ENCODE data around the gene CROCC2. TPM values are rescaled to one million over a fixed set of nuclear protein-coding genes. Genes with fewer than 3 reads are reported as not detected.

The CROCC2 gene
- total and polyA plus RNA-seq, 7 donors = 0.01 TPM; not detected in 6

DNA sequence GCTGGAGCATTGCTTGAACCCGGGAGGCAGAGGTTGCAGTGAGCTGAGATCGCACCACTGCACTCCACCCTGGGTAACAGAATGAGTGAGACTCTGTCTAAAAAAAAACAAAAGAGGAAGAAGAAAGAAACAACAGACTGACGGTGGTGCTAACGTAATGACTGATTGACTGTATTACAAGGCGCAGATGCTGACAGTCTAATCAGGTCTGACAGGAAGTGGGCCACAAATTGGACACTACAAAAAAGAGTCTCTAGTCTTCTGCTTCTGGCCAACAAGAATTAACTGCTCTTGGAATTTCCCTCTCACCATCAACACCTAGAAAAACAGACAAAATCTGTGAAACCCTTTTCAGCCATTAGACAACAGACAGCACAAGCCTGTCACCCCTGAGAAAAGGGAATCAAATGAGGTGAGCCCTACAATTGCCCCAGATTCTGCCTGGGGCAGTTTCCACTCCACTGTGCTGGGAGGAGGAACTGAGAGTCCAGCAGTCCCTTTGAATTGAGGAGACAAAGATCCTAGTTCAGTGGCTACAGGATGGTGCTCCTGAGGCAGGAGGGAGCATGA is 135.5 kb downstream of the CROCC2 start:
- no peaks in the 10 kb centered on the region for H3K9me3 ChIP-seq
- intact Hi-C loops (cut with DNase I) = no loop called here
- H3K27me3 ChIP-seq (ENCODE audit: insufficient read depth in 3 of 3, low read length in 2 of 3) = no peaks in the 10 kb centered on the region
- ATAC-seq (no peak), DNase-seq (no peak)
- peaks cover 9 to 91% of the 10 kb centered on the region in 2 donors for H3K36me3 ChIP-seq (ENCODE audit: insufficient read depth in 1 of 2, low read depth in 1 of 2)
- TF ChIP-seq, protein P1, sequence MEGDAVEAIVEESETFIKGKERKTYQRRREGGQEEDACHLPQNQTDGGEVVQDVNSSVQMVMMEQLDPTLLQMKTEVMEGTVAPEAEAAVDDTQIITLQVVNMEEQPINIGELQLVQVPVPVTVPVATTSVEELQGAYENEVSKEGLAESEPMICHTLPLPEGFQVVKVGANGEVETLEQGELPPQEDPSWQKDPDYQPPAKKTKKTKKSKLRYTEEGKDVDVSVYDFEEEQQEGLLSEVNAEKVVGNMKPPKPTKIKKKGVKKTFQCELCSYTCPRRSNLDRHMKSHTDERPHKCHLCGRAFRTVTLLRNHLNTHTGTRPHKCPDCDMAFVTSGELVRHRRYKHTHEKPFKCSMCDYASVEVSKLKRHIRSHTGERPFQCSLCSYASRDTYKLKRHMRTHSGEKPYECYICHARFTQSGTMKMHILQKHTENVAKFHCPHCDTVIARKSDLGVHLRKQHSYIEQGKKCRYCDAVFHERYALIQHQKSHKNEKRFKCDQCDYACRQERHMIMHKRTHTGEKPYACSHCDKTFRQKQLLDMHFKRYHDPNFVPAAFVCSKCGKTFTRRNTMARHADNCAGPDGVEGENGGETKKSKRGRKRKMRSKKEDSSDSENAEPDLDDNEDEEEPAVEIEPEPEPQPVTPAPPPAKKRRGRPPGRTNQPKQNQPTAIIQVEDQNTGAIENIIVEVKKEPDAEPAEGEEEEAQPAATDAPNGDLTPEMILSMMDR (IDR thresholded peaks at IDR 0.05) = no peak
- 71 to 90% (median 83%) methylated on average over 5 of the region's 5 CpGs for WGBS, 3 donors
- H3K4me3 ChIP-seq = no peak overlapping the region
- H3K4me1 ChIP-seq = no peaks in the 10 kb centered on the region
- H3K27ac ChIP-seq = no peak overlapping the region

Other genes with a start within 250 kb of the CROCC2 start
- gene AQP12B, start 223.5 kb upstream of the CROCC2 start, total RNA-seq = not detected
- gene AQP12B, start 223.5 kb upstream of the CROCC2 start, polyA plus RNA-seq = not detected
- not detected for gene AQP12A, start 214.5 kb upstream of the CROCC2 start, total RNA-seq
- gene AQP12A, start 214.5 kb upstream of the CROCC2 start, polyA plus RNA-seq = not detected
- 1 to 10 TPM in 1 of 4 donors, under 1 TPM in 1, not detected in 2; 0.18 to 1.2 TPM for gene KIF1A, start 86.1 kb upstream of the CROCC2 start, total RNA-seq
- gene KIF1A, start 86.1 kb upstream of the CROCC2 start, polyA plus RNA-seq = under 1 TPM; 0.01 to 0.12 (median 0.10) TPM
- under 1 TPM in 1 of 4 donors, not detected in 3; 0.30 TPM for gene AGXT, start 37.5 kb upstream of the CROCC2 start, total RNA-seq
- gene AGXT, start 37.5 kb upstream of the CROCC2 start, polyA plus RNA-seq = 1 to 10 TPM in 1 of 3 donors, under 1 TPM in 1, not detected in 1; 0.11 to 1.3 TPM
- gene MAB21L4, start 10.2 kb upstream of the CROCC2 start, total RNA-seq = not detected
- not detected for gene MAB21L4, start 10.2 kb upstream of the CROCC2 start, polyA plus RNA-seq
- gene SNED1, start 92.3 kb downstream of the CROCC2 start, total RNA-seq = 10 to 100 TPM in 2 of 4 donors, 1 to 10 TPM in 2; 8.6 to 36.9 (median 11.1) TPM
- 1 to 10 TPM; 7.8 to 9.2 (median 9.2) TPM for gene SNED1, start 92.3 kb downstream of the CROCC2 start, polyA plus RNA-seq
- 10 to 100 TPM; 27.3 to 39.0 (median 32.6) TPM for gene MTERF4, start 196.0 kb downstream of the CROCC2 start, total RNA-seq
- 10 to 100 TPM; 31.8 to 48.0 (median 32.8) TPM for gene MTERF4, start 196.0 kb downstream of the CROCC2 start, polyA plus RNA-seq
- 1 to 10 TPM in 2 of 4 donors, under 1 TPM in 2; 0.71 to 1.9 (median 1.2) TPM for gene PASK, start 243.1 kb downstream of the CROCC2 start, total RNA-seq
- gene PASK, start 243.1 kb downstream of the CROCC2 start, polyA plus RNA-seq = 1 to 10 TPM in 1 of 3 donors, under 1 TPM in 2; 0.41 to 1.3 (median 0.44) TPM
- gene PPP1R7, start 244.1 kb downstream of the CROCC2 start, total RNA-seq = 10 to 100 TPM; 71.3 to 80.8 (median 72.2) TPM
- 100 to 1,000 TPM in 1 of 3 donors, 10 to 100 TPM in 2; 44.0 to 108 (median 74.6) TPM for gene PPP1R7, start 244.1 kb downstream of the CROCC2 start, polyA plus RNA-seq

All from psoas muscle (tissue), 8 donors.